GM12873 (cell line): ENCODE measurements around the gene PCF11.

Experiments used
- TF ChIP-seq, protein P1 (sequence below): IDR thresholded peaks from 2 replicates; pipeline ENCODE4 v1.5.1; 2012; ENCODE audit warnings: low read depth, mild to moderate bottlenecking, moderate library complexity, low read length, control low read depth; ENCODE audit not compliant: insufficient read depth; ENCODE audit errors: missing control alignments

PCF11 gene

DNA sequence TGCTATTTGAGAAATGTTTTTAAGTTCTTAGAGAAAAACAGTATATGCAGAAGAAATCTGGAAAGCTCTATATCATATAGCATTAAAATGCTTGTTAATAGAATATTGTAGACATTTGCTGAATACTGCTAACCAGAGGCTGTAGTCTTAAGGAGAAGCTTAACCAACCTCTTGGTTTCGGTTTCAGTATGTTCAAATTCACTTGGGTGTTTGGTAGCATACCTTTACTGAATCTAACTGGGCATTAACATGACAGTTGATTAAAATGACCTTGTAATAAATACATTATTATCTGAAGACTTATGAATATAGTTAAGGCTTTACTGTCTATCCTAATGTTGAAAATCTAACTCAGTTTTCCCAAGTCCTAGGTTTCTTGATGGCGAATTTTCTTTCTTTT lies 5.4 kb downstream of the PCF11 start:
- TF ChIP-seq, protein P1, sequence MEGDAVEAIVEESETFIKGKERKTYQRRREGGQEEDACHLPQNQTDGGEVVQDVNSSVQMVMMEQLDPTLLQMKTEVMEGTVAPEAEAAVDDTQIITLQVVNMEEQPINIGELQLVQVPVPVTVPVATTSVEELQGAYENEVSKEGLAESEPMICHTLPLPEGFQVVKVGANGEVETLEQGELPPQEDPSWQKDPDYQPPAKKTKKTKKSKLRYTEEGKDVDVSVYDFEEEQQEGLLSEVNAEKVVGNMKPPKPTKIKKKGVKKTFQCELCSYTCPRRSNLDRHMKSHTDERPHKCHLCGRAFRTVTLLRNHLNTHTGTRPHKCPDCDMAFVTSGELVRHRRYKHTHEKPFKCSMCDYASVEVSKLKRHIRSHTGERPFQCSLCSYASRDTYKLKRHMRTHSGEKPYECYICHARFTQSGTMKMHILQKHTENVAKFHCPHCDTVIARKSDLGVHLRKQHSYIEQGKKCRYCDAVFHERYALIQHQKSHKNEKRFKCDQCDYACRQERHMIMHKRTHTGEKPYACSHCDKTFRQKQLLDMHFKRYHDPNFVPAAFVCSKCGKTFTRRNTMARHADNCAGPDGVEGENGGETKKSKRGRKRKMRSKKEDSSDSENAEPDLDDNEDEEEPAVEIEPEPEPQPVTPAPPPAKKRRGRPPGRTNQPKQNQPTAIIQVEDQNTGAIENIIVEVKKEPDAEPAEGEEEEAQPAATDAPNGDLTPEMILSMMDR = no peak

DNA sequence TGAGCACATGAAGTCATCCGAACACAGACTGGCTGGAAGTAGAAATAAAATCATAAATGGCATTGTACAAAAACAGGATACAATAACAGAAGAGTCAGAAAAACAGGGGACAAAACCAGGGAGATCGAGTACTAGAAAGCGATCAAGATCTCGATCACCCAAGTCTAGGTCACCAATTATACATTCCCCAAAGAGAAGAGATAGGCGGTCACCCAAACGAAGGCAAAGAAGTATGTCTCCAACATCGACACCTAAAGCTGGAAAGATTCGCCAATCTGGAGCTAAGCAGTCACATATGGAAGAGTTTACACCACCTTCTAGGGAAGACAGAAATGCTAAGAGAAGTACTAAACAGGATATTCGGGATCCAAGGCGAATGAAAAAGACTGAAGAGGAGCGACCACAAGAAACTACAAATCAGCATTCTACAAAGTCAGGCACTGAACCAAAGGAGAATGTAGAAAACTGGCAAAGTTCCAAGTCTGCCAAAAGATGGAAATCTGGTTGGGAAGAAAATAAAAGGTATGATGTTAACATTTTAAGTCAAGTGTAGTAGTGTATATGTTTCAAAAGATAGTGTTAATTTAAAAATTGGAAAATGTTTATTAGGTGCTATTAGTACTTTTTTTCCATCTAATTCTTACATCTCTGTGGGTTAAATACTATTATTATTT lies 9.4 kb downstream of the PCF11 start:
- TF ChIP-seq, protein P1 = no peak

DNA sequence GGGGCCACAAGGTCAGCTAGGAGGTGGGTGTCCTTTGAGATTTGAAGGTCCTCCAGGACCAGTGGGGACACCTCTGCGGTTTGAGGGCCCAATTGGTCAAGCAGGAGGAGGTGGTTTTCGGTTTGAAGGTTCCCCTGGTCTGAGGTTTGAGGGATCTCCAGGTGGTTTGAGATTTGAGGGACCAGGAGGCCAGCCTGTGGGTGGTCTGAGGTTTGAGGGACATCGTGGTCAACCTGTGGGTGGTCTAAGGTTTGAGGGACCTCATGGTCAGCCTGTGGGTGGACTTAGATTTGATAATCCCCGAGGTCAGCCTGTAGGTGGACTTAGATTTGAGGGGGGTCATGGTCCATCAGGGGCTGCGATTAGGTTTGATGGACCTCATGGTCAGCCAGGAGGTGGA lies 11.8 kb downstream of the PCF11 start:
- TF ChIP-seq, protein P1 = no peak

DNA sequence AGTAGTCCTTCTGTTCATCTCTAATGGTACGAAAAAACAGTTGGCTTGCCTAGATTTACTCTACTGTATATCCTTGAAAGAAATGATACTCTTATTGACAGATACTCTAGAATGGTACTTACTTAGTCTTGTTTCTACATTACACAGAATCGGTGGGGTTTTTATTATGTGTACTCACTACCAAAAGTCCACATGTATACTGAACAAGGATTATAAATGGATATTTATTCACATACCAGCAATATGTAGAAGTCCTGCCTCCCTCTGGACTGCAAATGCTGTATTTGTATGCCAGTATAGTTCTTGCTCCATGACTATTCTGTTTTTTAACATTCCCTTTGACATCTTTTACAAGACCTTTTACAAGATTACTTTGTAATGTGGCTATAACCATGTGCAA lies 13.9 kb downstream of the PCF11 start:
- TF ChIP-seq, protein P1 = no peak

DNA sequence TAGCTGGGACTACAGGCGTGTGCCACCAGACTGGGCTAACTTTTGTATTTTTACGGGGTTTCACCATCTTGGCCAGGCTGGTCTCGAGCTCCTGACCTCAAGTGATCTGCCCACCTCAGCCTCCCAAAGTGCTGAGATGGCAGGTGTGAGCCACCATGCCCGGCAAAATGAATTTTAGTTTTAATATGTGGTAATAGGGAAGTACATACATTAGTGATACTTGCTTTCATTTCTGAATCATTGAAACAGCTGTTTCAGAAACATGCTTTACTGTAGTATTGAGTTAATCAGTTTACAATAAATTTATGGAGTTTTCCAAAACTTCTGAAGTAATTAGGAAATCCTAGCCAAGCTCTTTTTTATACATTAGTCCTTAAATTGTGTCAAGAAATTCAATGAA lies 15.6 kb downstream of the PCF11 start:
- TF ChIP-seq, protein P1 = no peak

DNA sequence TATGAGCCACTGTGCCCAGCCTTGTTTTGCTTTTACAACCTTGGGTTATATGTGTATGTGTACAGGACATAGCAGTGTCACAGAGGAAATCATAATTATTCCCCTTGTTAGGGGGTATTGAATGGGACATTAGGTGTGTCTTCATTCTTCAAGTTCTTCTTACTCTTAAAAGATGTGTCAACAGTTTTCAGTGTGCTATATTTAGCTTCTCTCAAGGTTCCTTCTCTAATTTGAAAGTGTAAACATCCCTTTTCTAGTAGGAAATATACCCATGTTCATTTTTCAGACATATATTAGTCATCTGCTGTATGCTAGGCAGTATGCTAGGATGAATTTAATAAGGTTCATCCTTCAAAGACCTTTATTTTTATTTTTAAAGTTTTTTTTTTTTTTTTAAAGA lies 17.1 kb downstream of the PCF11 start:
- TF ChIP-seq, protein P1 = no peak

DNA sequence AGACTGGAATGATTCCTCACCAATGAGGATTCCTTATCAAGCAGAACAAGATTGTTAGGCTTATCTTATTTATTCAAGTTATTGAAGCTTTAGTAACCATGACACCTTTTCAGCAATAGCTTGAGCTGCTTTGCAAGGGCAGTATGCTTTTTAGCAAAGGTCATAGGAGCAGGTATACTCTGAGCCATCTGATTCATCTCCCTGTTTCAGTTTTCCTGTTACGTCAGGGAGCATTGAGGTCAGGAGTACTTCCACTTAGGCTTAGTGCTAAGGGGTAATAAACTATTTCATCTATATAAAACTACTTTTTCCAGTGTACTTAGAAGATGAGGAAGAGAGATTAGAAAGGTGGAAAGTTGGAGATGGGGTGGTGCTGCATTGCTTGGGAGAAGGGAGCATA lies 18.9 kb downstream of the PCF11 start:
- TF ChIP-seq, protein P1 = no peak
